HG03108 (cell line): ENCODE results near the gene ZNF598.
A peak's percentile ranks its signal among the peaks of the same experiment; 100 is the strongest.

Experiments used
- ATAC-seq: cut with Tn5 transposase; IDR thresholded peaks from one replicate; pipeline ENCODE4 v1.9.1; 2021; ENCODE audit warnings: moderate library complexity; ENCODE audit not compliant: unreplicated experiment

Gene ZNF598

DNA sequence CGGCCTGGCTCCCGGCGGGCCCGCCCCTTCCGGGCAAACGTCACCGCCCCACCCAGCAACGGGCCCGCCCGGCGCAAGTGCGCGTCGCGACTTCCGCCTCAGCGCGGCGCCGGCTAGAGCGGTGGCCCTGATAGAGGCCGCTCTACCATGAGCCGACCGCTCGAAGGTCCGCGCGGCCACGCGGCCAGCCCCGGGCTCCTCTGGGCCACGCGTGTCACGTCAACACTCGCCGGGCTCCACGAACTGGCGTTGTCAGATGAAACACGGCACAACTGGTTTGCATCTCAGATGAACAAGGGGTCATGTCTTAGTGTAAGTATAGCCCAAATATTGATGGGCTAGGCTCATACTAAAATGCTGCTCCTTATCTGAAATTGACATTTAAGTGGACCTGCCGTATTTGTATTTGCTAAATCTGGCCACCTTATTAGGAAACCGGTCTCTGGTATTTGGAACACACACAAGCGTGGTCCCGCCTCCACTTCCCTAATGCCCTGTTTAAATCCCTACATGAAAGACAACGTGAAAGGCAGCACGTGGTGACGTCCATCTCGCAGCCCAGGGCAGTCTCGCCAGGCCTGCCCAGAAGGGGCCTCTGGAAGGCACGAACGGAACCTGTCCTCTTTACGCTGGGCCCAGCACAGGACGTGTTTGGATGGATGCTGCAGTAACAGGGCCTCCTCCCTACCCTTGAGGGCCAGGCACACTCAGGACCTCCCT lies at the start of gene ZNF598:
ZNF598 (minus strand) TSS at position 31 of the 720 bp plus-strand sequence.
- peak; percentile 69 for ATAC-seq

DNA sequence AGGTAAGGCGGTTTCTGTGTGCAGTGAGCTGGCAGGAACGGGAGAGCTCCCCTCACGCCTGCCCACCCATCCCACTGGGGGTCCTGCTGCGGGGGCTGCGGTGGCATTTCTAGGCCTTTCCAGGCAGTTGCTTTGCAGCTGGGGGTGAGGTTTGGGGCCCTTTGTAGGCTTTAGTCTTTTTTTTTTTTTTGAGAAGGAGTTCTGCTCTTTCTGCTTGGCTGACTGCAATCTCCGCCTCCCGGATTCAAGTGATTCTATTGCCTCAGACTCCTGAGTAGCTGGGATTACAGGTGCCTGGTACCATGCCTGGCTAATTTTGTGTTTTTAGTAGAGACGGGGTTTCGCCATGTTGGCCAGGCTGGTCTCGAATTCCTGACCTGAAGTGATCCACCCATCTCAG lies 49.3 kb upstream of the ZNF598 start:
- no peak for ATAC-seq

DNA sequence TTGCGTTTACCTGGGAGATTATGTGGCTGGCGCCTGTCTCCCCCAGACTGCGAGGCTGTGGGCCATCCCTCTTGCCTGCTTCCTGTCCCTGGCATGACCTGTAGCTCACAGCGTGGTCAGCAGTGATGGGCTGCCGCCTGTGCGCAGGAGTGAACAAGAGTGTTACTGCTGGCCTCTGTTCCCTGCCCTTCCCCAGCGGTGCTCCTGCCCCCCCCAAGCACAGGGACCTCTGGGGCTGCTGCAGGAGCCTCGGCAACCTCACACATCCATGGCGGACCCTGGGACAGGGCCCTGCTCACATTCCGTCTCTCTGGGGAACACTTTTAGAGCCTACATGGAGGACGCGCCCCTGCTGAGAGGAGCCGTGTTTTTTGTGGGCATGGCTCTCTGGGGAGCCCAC lies 48.8 kb upstream of the ZNF598 start:
- no peak for ATAC-seq

DNA sequence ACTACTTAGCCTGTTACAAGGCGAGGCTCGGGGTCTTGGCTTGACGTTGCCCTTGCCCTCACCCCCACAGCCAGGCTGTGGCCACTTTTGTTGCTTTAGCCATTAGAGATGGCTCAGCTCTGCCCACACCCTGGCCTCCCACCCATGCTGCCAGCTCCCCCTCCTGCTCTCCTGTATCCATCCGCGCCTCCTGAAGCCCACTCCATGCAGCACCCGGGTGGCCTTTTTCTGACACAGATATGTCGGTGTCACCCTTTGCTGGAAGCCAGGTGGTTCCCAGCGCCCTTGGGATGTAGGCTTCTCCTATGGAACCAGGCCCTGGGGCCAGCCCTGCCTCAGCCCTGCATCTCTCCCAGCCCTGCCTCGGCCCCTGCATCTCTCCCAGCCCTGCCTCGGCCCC lies 47.8 kb upstream of the ZNF598 start:
- ATAC-seq, result no peak

DNA sequence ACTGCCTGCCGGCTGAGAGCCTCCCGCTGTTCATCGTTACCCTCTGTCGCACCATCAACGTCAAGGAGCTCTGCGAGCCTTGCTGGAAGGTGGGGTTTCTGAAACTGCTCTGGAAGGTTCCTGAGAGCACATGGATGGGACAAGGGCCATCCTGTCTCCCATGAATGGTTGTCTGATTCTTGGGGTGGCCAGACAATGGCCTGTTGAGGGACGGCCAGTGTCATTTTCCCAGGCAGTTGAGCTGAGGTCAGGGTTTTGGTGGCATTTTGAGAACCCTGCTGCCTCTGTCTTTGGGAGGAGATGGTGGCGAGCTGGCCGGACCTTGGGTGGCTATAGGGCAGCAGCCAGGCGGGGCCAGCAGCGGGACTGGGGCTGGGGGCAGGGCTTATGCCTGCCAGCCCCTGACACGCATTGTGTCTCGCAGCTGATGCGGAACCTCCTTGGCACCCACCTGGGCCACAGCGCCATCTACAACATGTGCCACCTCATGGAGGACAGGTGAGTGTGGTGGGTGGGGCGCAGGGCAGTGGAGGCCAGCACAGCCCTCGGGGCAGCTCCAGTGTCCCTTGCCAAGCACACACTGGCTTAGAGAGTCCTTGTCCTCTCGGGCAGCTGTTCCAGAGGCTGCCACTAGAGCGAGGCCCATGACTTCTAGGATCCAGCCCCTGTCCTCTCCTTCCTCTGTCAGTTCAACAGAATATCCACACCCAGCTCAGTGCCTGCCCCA lies 47.2 kb upstream of the ZNF598 start:
- no peak for ATAC-seq

DNA sequence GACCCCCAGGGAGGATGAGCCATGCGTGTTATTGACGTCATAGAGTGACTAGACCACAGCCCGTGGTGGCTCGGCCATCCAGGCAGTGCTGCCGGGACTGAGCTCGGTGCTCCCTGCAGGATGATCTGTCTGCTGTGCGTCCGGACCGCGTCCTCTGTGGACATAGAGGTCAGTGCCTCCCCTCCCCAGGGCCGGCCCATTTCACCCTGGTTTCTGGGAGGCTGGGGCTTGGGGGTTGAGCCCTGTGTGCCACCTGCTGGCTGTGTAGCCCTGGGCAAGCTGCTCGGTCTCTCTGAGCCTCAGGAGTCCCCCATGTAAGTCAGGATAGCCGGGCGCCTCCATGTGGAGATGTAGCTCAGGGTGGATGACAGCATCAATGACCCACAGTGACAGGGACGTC lies 46.5 kb upstream of the ZNF598 start:
- no peak for ATAC-seq

DNA sequence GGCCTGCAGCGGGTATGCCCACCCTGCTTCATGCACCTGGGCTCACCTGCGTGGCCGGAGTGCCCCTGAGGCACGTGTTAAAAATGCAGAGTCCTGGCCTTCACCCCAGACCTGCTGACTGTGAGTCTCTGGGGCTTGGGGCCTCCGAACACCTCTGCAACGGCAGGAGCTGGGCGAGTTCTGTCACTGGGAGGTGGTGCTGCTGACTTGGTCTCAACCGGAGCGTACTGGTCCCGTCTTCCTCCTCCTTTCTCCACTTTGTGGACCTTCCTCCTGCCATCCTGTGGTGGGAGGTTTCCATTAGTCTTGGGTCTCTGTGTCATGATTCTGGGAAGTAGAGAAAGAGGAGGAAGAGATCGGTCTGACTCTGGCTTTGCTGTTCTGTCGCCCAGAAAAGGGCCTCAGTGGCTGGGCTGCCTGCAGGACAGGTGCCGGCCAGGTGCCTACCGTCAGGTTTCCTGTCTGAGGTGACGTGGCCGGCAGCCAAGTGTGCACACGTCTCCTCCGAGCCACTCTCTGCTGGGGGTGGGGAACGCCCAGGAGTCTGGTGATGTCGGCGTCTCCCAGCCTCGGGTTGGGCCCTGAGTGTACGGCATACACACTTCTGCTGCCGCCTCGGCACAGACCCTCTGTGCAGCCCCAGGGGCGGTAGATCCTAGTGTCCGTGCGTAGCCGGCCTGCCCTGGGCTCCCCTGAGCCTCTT lies 45.1 kb upstream of the ZNF598 start:
- ATAC-seq, result no peak

DNA sequence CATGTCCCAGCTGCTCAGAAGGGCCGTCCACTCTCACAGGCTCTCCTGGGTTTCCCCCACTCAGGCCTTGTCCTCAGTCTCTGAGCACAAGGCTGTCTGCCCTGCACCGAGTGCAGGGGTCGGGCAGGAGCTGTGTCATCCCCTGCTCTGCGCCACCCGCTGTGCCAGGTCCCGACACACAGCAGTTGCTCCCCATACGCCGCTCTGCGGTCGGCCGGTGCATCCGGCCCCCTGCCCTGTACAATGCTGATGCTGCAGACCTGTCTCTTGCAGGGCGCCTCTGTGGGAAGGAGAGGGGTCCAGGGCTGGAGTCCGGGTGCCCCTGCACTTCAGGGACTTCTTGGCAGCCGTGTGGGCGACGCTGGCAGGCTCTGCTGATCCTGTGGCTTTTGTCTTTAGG lies 44.3 kb upstream of the ZNF598 start:
- ATAC-seq, result no peak

DNA sequence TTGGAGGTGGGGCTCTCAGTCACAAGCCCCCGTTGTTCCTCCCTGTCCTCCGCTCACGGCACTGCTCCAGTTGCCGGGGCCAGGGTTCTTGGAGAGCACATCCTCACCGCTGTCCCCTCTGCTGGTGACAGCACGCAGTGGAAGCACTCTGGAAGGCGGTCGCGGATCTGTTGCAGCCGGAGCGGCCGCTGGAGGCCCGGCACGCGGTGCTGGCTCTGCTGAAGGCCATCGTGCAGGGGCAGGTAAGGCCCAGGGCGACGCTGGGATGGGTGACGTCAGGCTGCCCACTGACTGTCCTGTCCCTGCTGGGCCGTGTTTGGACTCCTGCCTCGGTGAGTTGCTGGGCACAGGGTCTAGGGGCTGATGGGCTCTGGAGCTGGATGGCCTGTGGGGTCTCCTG lies 43.6 kb upstream of the ZNF598 start:
- no peak for ATAC-seq

DNA sequence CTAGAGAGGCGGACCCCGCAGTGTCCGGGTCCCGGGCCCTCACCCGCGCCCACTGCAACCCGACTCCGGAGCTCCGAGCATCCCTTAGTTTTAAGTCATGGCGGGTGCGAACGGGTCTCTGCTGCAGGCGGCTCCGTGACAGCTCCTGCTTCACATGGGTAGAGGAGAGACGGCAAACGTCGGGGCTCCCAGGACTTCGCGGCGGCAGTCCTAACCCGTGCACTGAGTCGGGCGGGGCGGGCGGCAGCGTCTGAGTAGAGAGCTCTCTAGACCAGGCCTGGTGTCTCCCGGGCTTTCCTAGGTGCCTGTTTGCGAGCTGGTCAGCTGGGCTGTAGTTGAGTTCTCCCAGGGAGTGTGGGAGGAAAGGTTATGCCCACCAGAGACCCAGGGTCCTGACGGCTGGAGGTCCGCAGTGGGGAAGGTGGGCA lies 38.5 kb upstream of the ZNF598 start:
- ATAC-seq, result no peak

DNA sequence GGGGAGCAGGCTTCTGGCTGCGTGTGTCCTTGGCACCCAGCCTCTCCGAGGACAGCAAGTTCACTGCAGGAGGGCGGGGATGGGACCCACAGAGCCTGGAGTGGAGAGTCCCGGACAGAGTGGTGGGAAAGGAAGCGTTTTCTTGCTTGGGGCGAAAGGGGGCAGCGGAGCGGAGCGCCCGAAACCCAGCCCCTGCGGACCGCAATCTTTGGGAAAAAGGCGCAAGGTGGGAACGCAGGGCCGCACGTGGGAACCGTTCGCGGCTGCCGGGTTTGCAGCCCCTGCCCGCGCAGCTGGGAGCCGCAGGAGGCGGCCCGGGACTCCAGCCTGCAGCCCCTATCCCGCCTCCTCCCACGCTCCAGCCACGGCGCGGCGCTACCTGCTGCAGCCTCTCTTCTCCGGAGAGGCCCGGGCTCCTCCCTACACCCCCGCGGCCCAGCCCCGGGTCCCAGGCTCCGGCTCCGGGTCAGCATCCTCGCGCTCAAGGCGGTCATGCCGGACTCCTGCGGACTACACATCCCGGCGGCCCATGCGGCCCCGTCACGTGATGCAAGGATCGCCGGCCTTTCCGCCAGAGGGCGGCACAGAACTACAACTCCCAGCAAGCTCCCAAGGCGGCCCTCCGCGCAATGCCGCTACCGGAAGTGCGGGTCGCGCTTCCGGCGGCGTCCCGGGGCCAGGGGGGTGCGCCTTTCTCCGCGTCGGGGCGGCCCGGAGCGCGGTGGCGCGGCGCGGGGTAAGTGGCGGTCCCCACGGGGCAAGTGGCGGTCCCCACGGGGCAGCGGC lies 37.9 kb upstream of the ZNF598 start, which contains the start of the genes NTHL1 and TSC2:
NTHL1 (minus strand) TSS at position 505 of the 786 bp plus-strand sequence; CDS start at position 494, 11 bp downstream.
TSC2 (plus strand) TSS at position 656 of the 786 bp plus-strand sequence. CDS start 631 bp downstream, outside the sequence.
- ATAC-seq, result peak; percentile 89

DNA sequence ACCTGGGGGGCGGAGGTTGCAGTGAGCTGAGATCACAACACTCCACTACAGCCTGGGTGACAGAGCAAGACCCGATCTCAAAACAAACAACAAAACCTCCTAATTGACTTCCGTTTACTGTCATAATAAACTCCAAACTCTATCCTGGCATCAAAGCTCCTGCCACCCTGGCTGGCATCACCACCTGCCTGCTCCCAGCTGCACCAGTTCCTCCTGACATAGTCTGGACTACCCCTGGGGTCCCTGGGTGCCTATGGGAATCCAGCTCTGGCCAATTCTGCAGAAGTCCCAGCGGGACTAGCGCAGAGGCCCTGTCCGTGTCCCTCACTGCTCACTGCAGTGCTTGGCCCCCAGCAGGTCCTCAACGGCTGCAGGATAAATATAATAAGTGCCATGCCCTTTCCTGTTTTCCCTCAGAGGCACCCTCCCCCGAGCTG lies 37.3 kb upstream of the ZNF598 start:
- no peak for ATAC-seq

DNA sequence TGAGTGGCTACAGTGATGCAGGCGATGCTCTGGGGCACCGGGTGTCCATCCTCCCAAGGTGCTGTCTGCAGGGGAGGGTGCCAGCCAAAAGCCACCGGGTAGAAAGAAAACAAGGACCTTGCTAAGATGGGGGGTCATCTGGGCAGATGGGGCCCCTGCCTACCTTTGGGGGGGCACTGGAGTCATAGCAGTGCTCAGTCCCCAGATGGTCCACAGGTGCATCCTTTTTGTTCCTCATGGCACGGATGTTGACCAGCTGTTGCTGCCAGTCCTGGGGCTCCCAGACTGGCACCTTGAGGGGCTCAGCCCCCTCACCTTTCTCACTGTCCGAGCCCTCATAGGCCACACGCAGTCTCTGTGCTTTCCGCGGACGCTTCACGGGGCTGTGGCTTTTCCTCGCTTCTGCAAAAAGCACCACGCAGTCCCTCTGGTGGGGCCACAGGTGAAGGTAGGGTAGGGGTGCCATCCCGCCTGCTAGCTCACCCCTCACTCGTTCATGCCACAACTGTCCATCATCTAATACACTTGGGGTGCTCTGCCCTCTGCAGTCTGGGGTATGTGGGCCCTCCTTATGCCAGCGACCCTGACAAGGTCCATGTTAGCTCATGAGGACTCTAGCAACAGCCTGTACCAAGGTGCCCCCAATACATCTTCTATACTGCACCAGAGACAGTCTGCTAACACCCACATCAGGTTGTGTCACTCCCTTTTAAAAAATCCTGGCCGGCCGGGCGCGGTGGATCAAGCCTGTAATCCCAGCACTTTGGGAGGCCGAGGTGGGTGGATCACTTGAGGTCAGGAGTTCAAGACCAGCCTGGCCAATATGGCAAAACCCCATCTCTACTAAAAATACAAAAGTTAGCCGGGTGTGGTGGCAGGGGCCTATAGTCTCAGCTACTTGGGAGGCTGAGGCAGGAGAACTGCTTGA lies 36.6 kb upstream of the ZNF598 start:
- no peak for ATAC-seq

DNA sequence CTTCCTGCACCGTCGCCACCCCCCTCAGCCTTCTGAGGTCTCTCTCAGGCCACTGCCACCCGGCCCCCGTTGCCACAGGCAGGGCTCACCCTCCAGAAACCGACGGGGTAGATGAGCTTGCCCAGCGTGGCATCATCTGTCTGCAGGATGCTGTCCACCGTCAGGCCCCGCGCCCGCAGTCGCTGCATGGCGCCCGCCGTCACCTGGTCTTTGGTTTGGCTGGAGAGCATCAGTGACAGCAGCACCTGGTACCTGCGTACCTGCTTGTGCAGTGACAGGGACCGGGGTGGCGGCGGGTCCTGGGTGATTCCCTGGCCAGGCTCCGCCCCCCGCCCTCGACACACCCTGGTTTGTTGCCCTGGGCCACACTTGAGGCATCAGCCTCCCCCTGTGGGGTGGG lies 34.9 kb upstream of the ZNF598 start:
- ATAC-seq, result no peak

DNA sequence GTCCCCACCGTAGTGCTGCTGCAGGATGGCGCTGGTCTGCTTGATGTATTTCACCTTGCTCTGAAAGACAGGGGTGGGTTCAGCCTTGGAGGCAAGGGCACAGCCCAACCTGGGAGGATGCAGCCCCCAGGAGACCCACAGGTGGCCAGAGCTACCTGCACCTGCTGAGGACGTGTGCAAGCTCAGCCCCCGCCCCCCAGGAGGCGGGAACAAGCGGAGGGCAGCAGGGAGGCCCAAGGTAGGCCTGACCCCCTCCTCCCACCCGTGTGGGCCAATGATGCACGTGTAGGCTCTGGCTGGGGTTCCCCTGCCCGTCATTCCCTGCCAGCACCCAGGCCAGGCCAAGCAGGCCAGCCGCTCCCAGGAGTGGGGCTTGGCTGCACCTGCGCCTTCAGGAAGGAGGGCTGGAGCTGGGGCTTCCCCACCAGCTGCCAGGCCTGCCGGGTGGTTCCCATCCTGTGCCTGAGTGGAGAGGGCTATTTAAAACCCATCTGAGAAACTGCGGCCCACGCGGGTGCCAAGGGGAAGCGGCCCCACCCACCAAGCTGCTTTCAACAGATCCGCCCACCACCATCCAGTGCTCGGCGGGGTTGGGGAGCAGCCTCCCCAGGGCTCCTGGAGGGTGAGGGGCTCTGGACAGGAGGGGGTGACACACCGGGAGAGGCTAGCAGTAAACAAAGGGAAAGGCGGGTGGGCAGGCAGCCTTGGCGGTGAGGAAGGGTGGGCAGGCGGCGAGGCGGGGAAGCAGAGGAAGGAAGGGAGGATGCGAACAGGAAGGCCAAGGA lies 34.2 kb upstream of the ZNF598 start:
- no peak for ATAC-seq

DNA sequence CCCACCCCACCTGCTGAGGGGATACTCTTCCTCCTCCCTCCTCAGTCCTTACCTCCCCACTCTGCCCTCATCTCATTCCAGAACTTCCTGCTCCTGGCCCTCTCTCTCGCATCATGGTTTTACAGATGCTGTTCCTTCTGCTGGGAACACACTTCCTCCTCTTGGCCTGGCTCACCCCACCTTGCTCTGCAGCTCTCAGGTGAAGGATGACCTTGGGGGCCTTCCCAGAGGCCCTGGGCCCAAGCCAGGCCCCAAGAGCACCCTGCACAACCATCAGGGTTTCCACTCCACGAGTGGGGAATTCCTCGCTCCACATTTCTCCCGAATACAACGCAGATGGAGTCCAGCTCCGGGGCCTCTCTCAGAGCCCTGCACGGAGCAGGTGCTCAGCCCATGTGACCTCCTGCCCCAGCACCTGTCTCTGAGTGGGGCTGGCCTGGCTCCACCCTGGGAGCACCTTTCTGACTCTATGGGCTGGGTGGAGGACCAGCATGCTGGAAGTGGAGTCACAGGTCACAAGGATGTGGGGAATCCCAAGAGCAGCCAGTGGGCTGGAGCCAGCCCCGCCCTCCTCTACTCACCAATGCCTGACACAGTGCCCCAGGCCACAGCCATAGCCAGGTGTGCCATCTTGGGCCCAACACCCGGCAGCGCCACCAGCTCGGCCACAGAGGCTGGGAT lies 33.5 kb upstream of the ZNF598 start:
- no peak for ATAC-seq

DNA sequence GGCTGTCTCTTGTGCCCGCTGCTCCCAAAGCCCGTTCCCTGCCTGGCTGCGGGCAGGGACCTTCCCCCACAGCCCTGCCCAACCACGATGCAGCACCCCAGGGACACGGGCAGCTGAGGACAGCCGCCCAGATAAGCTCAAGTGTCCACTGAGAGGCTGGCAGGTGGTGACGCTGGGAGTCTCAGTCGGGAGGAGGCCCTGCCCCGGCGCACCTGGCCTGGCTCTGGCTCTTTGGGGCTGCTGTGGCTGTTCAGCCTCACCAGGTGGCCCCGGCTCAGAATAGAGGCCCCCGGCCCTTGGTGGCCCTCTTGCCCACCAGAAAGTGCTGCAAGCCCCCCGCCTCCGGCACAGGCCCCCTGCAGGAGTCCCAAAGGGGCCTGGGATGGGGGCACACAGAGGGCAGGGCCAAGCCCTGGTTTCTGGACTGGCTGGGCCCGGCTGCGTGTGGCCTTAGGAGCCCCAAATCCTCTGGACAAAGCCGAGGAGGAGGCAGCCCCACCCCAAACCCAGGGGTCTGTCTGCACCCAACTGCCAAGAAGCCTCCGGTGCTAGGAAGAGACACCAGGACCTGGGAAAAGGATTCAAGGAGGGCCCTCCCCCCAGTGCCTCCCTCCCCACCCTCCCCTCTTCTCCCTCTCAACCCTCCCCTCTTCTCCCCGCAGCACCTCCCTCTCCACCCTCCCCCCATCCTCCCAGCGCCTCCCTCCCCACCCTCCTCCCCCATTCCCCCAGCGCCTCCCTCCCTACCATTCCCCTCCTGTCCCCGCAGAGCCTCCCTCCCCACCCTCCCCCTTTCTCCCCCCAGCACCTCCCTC lies 32.8 kb upstream of the ZNF598 start:
- ATAC-seq, result no peak
